Measurements from ENCODE around the gene ZXDC. TPM values are rescaled to one million over a fixed set of nuclear protein-coding genes. Genes with fewer than 3 reads are reported as not detected.

Gene ZXDC
- total RNA-seq, 1 donor from 2014 or later = 39.2 TPM

DNA sequence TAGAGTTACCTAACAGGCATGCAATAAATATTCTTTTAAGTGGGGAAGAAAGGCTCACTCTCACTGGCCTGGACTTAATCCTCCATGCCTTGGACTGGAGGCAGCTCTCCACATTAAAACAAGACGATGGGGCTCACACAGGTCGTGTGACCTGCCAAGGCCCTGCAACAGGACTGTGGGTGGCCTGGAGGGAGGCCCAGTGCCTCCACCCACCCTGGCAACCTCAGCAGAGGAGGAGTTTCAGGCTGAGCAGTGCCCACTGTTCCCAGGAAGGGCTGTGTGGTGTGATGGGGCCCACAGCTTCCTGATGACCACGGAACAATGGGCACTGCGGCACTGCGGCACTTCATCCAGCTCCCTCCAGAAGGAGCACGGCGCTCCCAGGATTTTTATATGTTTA is 36.3 kb upstream of the ZXDC start:
- DNase-seq = peak; percentile 26

GRCh38 chr3:126511291-126511690 is 35.6 kb upstream of the ZXDC start:
- DNase-seq = no peak

- peak; percentile 28 for DNase-seq
Observed at GRCh38 chr3:126510308-126510910, 34.7 kb upstream of the ZXDC start.

DNA sequence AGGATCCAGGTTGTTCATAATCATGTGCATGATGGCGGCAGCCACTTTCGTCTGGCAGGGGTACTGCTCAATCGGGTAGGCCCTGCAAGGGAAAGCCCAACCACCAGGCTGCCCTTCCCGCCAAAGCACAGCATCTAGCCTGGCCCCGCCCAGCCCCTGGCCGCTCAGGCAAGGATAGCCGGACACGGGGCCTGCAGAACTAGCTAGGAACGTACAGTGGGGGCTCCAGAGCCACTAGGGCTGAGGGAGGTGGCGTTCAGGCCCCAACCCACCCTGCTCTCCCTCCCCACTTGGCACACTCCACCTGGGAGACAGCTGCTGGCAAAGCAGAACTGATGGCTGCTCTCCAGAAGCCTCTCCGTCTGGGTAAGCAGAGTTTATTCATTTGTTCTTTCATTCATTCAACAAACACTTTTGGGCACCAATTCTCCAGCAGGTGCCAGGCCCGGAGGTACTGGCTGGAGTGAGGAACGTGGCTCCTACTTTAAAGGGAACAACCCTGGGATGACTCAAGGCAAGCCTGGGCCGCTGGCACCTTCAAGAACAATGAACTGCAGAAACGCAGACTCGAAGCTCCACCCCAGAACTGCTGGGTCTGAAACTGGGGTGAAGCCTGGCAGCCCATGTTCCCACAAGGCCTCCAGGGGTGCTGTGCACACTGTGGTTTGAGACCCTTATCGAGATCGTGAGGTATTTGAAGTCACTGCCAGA is 34.1 kb upstream of the ZXDC start:
- peak; percentile 73 for DNase-seq

GRCh38 chr3:126508564-126508964 is 32.9 kb upstream of the ZXDC start:
- no peak for DNase-seq

GRCh38 chr3:126507886-126508285 is 32.2 kb upstream of the ZXDC start:
- DNase-seq = no peak

GRCh38 chr3:126503701-126504100 is 28.0 kb upstream of the ZXDC start:
- DNase-seq = no peak

GRCh38 chr3:126502656-126503055 is 27.0 kb upstream of the ZXDC start:
- DNase-seq = no peak

- DNase-seq = no peak
Observed at GRCh38 chr3:126501736-126502135, 26.0 kb upstream of the ZXDC start.

DNA sequence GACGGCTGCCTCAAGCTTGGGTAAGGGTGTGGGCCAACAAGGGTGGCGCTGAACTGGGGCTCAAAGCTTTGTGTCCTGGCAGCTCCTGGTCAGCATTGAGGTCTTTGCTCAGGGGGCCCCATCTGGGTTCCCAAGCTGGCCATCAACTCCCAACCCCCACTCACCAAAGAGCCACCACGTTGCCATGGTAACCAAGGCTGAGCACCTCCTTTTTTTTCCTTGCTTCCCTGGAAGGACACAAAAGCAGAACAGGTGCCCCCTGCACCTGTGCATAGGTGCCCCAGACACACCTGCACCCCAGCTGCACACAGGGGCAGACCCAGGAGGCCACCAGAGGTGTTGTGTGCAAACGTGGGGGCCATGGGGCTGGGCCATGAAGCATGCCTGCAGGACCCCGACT is 25.4 kb upstream of the ZXDC start:
- DNase-seq = no peak

DNA sequence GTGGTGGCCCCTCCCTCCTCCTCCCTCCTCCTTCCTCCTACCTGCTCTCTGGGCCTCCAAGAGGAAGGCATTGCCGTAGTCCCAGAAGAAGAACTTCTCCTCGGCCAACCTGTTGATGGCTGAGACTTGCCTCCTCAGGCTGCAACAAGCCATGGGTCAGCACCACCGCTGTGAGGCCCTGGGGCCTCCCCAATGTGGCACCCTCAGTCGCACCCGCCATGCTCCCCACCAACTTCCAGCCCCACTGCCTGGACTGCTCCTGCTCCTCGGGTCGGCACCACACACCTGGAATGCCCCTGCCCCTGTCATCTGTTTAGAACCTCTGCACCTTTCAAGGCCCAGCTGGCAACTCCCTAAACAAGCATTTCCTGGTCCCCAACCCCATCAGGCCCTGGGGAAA is 24.3 kb upstream of the ZXDC start:
- DNase-seq = no peak

- DNase-seq = no peak
Observed at GRCh38 chr3:126499401-126499800, 23.7 kb upstream of the ZXDC start.

DNA sequence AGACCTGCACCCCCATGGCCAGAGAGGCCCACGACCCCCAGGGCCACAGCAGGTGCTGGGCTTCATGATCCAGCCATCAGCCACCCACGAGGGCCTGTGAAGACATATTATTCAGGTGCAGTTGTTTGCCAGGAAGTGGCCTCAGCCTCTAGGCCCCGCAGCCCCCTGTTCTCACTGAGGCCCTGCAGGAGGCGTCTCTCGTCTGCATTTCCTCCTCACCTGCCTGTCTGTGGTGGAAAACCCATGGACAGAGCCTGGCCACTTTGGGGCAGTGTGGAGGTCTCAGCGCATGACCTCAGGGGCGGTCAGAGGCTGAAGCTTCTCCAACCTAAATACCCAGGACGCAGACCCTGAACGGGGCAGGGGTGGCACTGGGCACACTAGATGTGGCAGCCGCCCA is 23.2 kb upstream of the ZXDC start:
- DNase-seq = no peak

DNA sequence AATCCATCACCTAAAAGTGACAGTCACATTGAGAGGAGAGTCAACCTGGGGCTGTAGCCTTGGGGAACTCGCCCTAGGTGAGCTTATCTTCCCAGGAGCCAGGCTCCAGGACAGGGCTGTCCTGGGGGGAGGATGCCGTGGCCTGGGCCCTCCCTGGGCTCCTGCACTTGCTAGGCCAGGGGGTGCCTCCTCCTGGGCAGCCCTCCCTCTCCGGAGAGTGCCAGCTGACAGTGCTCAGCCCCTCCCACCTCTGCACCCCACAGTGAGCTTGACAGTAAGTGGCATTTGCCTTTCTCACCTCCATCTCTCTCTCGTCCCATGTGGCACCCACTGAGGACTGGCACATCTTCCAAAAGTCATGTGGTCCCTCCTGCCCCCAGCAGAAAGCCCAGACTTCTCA is 22.8 kb upstream of the ZXDC start:
- no peak for DNase-seq

GRCh38 chr3:126497956-126498355 is 22.3 kb upstream of the ZXDC start:
- DNase-seq = no peak

DNA sequence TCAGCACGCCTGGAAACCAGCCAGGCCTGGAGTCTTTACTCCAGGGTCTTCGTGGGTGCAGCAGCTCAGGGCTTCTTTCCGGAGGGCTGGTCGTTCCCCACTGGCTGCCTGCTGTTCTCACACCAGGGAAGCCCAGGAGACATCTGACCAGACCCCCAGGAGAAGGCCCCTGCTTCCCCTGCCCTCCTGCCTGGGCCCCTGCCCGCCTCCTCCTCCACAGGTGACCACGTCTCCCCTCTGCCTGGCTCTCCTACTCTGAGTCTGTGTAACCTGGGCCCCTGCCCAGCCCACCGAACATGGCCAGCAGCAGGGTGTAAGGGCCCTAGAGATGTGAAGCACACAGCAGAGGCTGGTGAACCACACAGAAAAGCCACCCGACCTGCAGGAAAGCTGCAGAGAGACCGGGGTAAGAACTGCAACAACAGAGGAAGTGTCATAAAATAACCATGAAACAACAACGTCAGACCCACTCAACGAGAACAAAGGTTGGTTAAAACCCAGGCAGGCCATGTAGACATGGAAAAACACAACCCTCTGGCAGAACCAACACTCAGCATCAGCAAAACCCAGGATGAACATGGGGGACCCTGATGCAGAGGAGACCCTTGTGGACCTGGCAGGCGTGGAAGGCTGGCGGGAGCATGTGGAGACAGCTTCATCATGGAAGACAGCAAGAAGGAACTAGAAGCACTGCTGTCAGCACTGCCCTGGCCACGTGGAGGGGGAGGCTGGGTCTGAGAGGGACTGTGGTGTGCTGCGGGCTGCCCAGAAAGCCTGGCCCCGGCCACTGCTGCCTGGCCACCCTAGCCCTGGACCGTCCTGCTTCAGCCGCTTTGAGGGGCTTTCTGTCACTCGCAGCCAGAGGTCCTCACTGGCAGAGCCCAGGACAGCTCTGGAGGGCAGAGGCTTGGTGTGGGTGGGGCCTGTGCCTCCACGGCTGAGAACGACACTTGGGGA is 21.5 kb upstream of the ZXDC start:
- DNase-seq = no peak

- DNase-seq = no peak
Observed at GRCh38 chr3:126495786-126496185, 20.1 kb upstream of the ZXDC start.

DNA sequence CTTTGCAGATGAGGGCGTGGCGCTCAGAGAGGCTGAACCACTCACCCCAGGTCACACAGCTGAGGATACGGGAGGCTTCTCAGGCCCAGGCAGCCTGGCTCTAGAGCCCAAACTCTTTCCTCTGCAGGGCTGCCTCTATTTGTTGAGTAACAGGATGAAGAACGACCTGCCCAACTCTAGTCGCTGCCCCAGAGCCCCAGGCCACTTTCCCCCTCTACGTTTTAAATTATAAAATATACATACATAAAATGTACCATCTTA is 19.2 kb upstream of the ZXDC start:
- no peak for DNase-seq

DNA sequence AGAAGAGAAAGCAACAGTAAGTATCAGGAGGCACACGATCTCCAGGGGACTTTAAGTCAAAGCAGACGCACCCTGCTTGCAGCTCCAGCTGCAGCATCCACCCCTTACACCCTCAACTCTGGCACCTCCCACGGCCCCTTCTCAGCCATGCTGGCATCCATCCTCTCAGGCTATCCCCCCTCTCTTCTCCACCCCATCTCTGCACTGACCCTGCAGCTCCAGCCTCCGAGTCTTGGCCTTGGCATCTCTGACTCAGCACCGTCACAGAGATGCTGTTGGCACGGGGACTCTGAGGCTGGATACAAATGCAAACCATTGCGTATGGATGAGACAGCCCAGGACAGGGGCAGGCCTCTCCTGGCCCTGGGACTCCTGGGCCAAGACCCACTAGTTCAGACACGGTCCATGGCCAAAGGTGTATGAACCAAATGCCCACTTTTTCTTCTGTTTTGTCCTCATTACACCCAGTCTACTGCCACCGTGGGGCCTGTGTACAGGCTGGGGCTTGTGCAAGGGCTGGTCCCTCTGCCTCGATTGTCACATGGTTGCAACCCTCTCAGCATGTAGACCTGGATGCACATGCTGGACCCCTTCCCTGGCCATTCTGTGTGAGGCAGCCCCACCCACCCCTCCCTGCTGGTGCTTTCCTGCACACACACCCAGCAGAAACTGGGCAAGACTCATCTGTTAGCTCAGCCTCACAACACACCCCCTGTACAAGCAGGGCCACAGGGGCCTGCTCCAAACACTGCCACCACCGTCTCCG is 18.7 kb upstream of the ZXDC start:
- no peak for DNase-seq

- no peak for DNase-seq
Observed at GRCh38 chr3:126493739-126494138, 18.0 kb upstream of the ZXDC start.

DNA sequence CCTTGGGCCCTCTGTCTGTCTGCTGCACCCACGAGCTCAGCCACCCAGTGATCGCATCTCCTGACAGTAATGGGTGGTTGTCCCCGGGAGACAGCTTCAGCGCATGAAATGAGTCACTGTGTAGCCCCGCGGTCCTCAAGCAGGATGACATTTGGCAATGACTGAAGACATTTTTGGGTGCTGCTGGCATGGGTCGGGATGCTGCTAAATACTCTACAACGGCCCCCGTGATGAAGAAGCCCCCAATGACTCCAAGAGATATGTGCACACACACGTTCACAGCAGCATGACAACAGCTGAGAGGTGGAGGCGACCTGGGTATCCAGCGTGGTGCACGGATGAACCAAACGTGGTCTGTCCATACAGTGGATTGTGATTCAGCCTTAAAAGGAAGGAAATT is 17.4 kb upstream of the ZXDC start:
- DNase-seq = no peak

DNA sequence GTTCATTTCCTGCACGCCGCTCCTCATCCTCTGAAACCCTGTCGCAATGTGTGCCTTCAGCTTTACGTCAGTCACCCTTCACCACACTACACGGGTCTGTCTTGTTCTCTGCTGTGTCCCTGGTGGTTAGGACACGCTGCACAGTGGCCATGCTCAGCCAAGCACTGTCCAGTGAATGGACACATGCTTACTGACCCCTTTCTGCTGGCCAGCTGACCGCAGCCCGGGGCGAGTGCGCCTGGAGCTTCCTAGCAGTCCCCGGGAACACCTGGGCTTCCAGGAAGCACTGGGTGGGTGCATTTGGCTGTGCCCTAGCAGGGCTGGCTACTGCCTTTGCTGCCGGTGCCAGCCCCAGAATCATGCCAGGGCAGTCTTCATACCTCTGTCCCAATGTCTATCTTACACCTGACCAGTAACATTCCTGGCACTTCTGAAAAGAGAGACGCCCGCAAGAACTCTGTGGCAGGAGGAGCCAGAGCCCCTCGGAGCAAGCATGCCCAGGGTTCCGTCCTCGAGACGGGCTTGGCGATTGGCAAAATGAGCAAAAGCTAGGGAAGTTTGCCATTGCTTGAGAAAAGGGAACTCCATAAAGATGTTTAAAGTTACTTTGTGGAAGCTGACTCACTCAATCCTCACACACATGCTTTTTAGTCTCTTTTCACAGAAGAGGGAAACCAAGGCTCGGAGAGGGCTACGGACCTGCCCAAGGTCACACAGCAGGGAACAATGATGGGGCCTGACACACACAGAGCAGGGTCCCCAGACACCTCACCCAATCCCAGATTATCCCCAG is 15.7 kb upstream of the ZXDC start:
- no peak for DNase-seq
